ENCODE data around the gene AFF3. TPM values are rescaled to one million over a fixed set of nuclear protein-coding genes. Genes with fewer than 3 reads are reported as not detected.

Gene AFF3
- total and polyA plus RNA-seq, 2 of the 4 experiments (the other 2 are of a cell fraction), result 12.9 to 14.3 TPM

- Histone ChIP-seq H4K8ac (ENCODE audit: low read depth in 2 of 2, low read length in 2 of 2) (no peak overlapping the region), H3K4me3 (ENCODE audit: insufficient read depth, low read depth, low read length) (no peak overlapping the region), H3K9ac (ENCODE audit: low read depth, low read length) (no peak overlapping the region), H3K23ac (ENCODE audit: low read depth, low read length) (no peak overlapping the region), H3K4ac (ENCODE audit: low read depth, low read length) (no peak overlapping the region; the same call in 1 of the 2 replicates), H3K9me1 (ENCODE audit: insufficient read depth, low read length) (peaks cover 20% of the 10 kb centered on the region), H3K18ac (ENCODE audit: low read depth, low read length) (peak overlapping the region; percentile 32; the same call in 1 of the 2 replicates), H2BK5ac (ENCODE audit: low read depth, low read length, poor library complexity, severe bottlenecking) (no peak overlapping the region), H2BK20ac (ENCODE audit: low read depth, low read length) (no peak overlapping the region), H3K9me3 (ENCODE audit: control insufficient read depth, insufficient read depth, low read length) (no peaks in the 10 kb centered on the region), H3K56ac (ENCODE audit: extremely low read depth, insufficient read depth, low read length) (no peak overlapping the region), H4K20me1 (ENCODE audit: insufficient read depth, low read length) (no peaks in the 10 kb centered on the region), H2BK15ac (ENCODE audit: low read depth, low read length) (no peak overlapping the region; the same call in 2 of the 3 replicates), H3K4me1 (ENCODE audit: control insufficient read depth, insufficient read depth, low read length) (peaks cover 7% of the 10 kb centered on the region; the same call in 1 of the 2 replicates), H3K27me3 (ENCODE audit: control insufficient read depth, insufficient read depth, low read length) (no peaks in the 10 kb centered on the region), H3K36me3 (ENCODE audit: control insufficient read depth, insufficient read depth, low read length) (peaks cover 3% of the 10 kb centered on the region), H3K14ac (replicated peaks; ENCODE audit: low read depth, low read length) (no peak overlapping the region), H2AK5ac (ENCODE audit: low read depth, low read length) (peak overlapping the region; percentile 43; the same call in 1 of the 2 replicates), H2BK120ac (ENCODE audit: low read depth, low read length) (no peak overlapping the region), H4K91ac (ENCODE audit: insufficient read depth, low read depth, low read length) (no peak overlapping the region), H2AK9ac (replicated peaks; ENCODE audit: low read depth, low read length, poor library complexity) (no peak overlapping the region), H2AFZ (replicated peaks; ENCODE audit: low read length, poor library complexity) (no peak overlapping the region), H3K79me1 (ENCODE audit: low read depth in 1 of 2, low read length in 2 of 2) (peaks cover 4 to 25% of the 10 kb centered on the region in 2 experiments; a peak in 1 of 4 replicates), H4K5ac (ENCODE audit: low read depth, low read length) (no peak overlapping the region), H3K27ac (ENCODE audit: insufficient read depth, low read length) (no peak overlapping the region), H3K4me2 (ENCODE audit: low read depth, low read length) (no peak overlapping the region)
- dilution Hi-C loops (cut with HindIII; ENCODE audit: low sequenced_read_pairs, unreplicated experiment) (no loop called here), intact Hi-C loops (cut with micrococcal nuclease) (no loop called here), in situ Hi-C loops (cut with MboI; ENCODE audit: low sequenced_read_pairs) (no loop called here)
- TF ChIP-seq CEBPB (IDR thresholded peaks at IDR 0.05; ENCODE audit: low read depth, low read length) (no peak), RAD21 (IDR thresholded peaks at IDR 0.05; ENCODE audit: low read length) (no peak), SMC3 (IDR thresholded peaks at IDR 0.05; ENCODE audit: low read depth, low read length) (no peak), MXI1 (IDR thresholded peaks at IDR 0.05; ENCODE audit: borderline replicate concordance, low read depth, low read length) (no peak), FOS (IDR thresholded peaks at IDR 0.05; ENCODE audit: low read depth, low read length) (no peak), RFX5 (IDR thresholded peaks at IDR 0.05; ENCODE audit: low read depth, low read length) (no peak), CHD1 (IDR thresholded peaks at IDR 0.05; ENCODE audit: low read depth, low read length) (no peak), MAZ (IDR thresholded peaks at IDR 0.05; ENCODE audit: borderline replicate concordance, low read depth, low read length) (no peak), BHLHE40 (IDR thresholded peaks at IDR 0.05; ENCODE audit: low read depth, low read length) (no peak), ELK1 (IDR thresholded peaks at IDR 0.05; ENCODE audit: borderline replicate concordance, low read depth, low read length) (no peak), CTCF (conservative IDR thresholded peaks at IDR 0.05; ENCODE audit: low read depth, low read length) (no peak), USF2 (IDR thresholded peaks at IDR 0.05; ENCODE audit: low read depth, low read length) (no peak)
- ChIA-PET CTCF (no interaction called here), POLR2A (ENCODE audit: unreplicated experiment) (no interaction called here)
- WGBS, 2 experiments (ENCODE audit: extremely low coverage in 2 of 2, insufficient read length in 1 of 2), result 100% methylated on average over 1 of the region's 5 CpGs; no CpG with 5 or more reads in 1 of the 2 experiments
- ATAC-seq (ENCODE audit: low read depth) (no peak), DNase-seq (no peak)
- no TSS peak for BruUV-seq (replicated peaks)
Measured at GRCh38 chr2:99899058-99899855, 243.1 kb downstream of the AFF3 start.

Data from IMR-90 (cell line).